Heart left ventricle (tissue), 16 donors: ENCODE measurements around the gene LRPPRC. TPM values are rescaled to one million over a fixed set of nuclear protein-coding genes. Genes with fewer than 3 reads are reported as not detected.

Experiments used
- ATAC-seq, 4 donors: fragments of 200-7000 bp; cut with Tn5 transposase; one replicate each; pipeline ENCODE4 v1.9.1; 2020 to 2022; ENCODE audit warnings: moderate library complexity in 4 of 4, mild to moderate bottlenecking in 3 of 4, moderate number of reproducible peaks in 1 of 4
- DNase-seq, 5 donors: peaks; one replicate each; pipeline ENCODE4 v3.0.0-alpha.2; 2020
- H3K27ac ChIP-seq, 12 donors: fragments of 200-600 bp; sonication (generic) in 4 of 12; one replicate each; pipeline versions ENCODE4 v1.5.0 to v1.8.0; 2016 to 2022; ENCODE audit warnings: mild to moderate bottlenecking in 2 of 12
- H3K27me3 ChIP-seq, 9 donors: fragments of 200-600 bp; sonication (generic) in 2 of 9; one replicate each; pipeline versions ENCODE4 v1.5.1 to v1.8.0; 2016 to 2022; ENCODE audit warnings: mild to moderate bottlenecking in 3 of 9
- H3K36me3 ChIP-seq, 9 donors: fragments of 200-600 bp; sonication (generic) in 2 of 9; one replicate each; pipeline versions ENCODE4 v1.5.0 to v1.8.0; 2018 to 2022; ENCODE audit warnings: mild to moderate bottlenecking in 2 of 9
- H3K4me1 ChIP-seq, 12 donors: fragments of 200-600 bp; sonication (generic) in 4 of 12; one replicate each; pipeline versions ENCODE4 v1.5.0 to v1.8.0; 2016 to 2022; ENCODE audit warnings: mild to moderate bottlenecking in 3 of 12
- H3K4me3 ChIP-seq, 12 donors: fragments of 200-600 bp; sonication (generic) in 4 of 12; one replicate each; pipeline versions ENCODE4 v1.5.0 to v1.8.0; 2017 to 2022; ENCODE audit warnings: mild to moderate bottlenecking in 9 of 12, moderate library complexity in 4 of 12
- H3K9me3 ChIP-seq, 12 donors: fragments of 200-600 bp; sonication (generic) in 4 of 12; one replicate each; pipeline versions ENCODE4 v1.5.0 to v1.8.0; 2016 to 2022; ENCODE audit warnings: mild to moderate bottlenecking in 1 of 12
- POLR2A ChIP-seq, 2 donors: fragments of 450-650 bp; IDR thresholded peaks; one replicate each; pipeline ENCODE4 v1.6.1; 2017; ENCODE audit warnings: antibody characterized with exemption in 2 of 2, mild to moderate bottlenecking in 2 of 2, moderate library complexity in 2 of 2
- WGBS, 4 donors: extraction: QIAGEN DNeasy Blood & Tissue Kit in 2 of 4; methylation state at CpG; one replicate each; pipeline versions ENCODE4 v1.1.5 to v1.1.7; 2013 to 2018; 5-methylcytosine and 5-hydroxymethylcytosine counted together
- intact Hi-C, 10 donors: fragments of 100-400 bp; cut with DNase I; formaldehyde crosslinking; loops; one replicate each; pipeline versions ENCODE4 v1.11.1 to v1.14.2; 2022
- polyA plus RNA-seq, 2 donors: library from polyadenylated mRNA; stranded (reverse); fragments of 200-250 nt; gene quantifications; one replicate each; pipeline ENCODE4 v1.2.3, GENCODE V29; 2013
- total RNA-seq, 9 donors: library from RNA; depleted of rRNA in 2 of 9; stranded (reverse); fragments of >200 nt in 2 of 9; fragmentation: NEBNext Ultra II Directional in 3 of 9; extraction: Animal tissue kit (Norgen Biotek cat#: 25700) in 3 of 9; gene quantifications; one replicate each; pipeline versions ENCODE4 v1.1.0 to v1.2.4, GENCODE V29; 2016 to 2023
- TF ChIP-seq, protein P1 (sequence below), 12 donors: fragments of 200-600 bp; sonication (generic) in 4 of 12; IDR thresholded peaks; one replicate each; pipeline versions ENCODE4 v1.5.0 to v1.8.0; 2018 to 2022; ENCODE audit warnings: antibody characterized with exemption in 12 of 12, mild to moderate bottlenecking in 5 of 12
- donor health status: ischemic (EF 13 %, LVEDD 7.1; RV severe dilation, severe dysfunction).
- donor health status: healthy with polysubstance abuse.
- donor health status: DM: no; HTN: yes; CAD: no.
- donor health status: DM: no; HTN: no; CAD: no.
- donor health status: ischemic (EF 25% LVEDD 6.9; RV normal size, moderate dysfunction).
- donor health status: ischemic (EF 25% LVEDD 5.7; RV mildly dilated, moderate dysfunction).
- donor health status: healthy.
- donor health status: DM: yes; HTN: yes; CAD: no.
- donor health status: ischemic (EF 35%, LVEDD 5.7; RV mildly dilated, moderate dysfunction).
- donor health status: nonischemic (EF 11% LVEDD 7.7; RV severe dilation, severe dysfunction).
- donor health status: DM: yes; HTN: yes; CAD: no.
- donor health status: PGD.
- donor health status: ischemic (EF 29% LVEDD 5.4; RV normal size, mild dysfunction).
- donor health status: nonischemic (EF 23%, LVEDD 6.1; RV moderate dilation, normal function).

The LRPPRC gene
- total and polyA plus RNA-seq, 11 donors, result 23.2 to 117 (median 88.0) TPM

DNA sequence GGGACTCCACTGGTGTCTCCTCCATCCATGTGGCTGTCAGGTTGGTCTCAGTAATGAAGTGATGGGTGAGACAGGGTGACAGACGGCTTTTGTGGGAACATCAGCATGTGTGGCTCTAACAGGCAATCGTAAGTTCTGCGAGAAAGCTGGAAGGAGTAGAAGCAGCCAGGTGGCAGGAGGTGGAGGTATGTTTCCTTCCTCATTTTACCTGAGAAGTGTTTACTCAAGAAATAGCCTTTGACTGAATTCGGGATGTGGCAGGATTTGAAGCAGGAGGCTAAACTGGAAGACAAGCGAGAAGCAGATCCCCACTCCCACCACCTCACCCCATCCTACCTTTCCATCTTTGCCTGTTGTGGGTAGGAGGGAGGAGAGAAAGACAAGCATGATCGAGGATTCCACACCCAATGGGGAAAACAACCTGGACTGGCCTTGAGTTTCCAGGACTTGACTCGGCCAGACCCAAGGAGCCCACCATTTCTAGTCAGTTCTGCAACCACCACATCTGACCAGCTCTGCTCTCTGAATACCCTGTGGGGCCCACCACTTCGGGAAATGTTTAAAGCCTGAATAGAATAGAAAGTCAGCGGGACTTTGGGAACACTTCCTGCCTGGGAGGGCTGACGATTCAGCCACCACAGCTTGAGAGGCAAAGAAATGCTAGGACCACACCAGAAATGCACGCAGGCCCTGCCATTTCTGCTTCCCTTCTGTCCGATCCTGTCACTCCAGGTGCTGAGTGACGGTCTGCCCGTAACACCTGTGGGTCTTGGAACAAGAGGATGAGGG, 155.8 kb downstream of the LRPPRC start:
- peaks cover 0 to 4% (median 0%) of the 10 kb centered on the region in 9 donors for H3K27me3 ChIP-seq
- H3K27ac ChIP-seq, result no peak overlapping the region
- 81 to 85% (median 83%) methylated on average over 14 of the region's 14 CpGs for WGBS, 4 donors
- ATAC-seq (no peak), DNase-seq (no peak)
- TF ChIP-seq, protein P1, sequence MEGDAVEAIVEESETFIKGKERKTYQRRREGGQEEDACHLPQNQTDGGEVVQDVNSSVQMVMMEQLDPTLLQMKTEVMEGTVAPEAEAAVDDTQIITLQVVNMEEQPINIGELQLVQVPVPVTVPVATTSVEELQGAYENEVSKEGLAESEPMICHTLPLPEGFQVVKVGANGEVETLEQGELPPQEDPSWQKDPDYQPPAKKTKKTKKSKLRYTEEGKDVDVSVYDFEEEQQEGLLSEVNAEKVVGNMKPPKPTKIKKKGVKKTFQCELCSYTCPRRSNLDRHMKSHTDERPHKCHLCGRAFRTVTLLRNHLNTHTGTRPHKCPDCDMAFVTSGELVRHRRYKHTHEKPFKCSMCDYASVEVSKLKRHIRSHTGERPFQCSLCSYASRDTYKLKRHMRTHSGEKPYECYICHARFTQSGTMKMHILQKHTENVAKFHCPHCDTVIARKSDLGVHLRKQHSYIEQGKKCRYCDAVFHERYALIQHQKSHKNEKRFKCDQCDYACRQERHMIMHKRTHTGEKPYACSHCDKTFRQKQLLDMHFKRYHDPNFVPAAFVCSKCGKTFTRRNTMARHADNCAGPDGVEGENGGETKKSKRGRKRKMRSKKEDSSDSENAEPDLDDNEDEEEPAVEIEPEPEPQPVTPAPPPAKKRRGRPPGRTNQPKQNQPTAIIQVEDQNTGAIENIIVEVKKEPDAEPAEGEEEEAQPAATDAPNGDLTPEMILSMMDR (IDR thresholded peaks at IDR 0.05), result no peak
- TF ChIP-seq POLR2A (IDR thresholded peaks at IDR 0.05), result no peak
- no peaks in the 10 kb centered on the region for H3K4me1 ChIP-seq
- intact Hi-C loops, result no loop called here
- no peaks in the 10 kb centered on the region for H3K36me3 ChIP-seq
- no peaks in the 10 kb centered on the region for H3K9me3 ChIP-seq
- H3K4me3 ChIP-seq, result no peak overlapping the region

DNA sequence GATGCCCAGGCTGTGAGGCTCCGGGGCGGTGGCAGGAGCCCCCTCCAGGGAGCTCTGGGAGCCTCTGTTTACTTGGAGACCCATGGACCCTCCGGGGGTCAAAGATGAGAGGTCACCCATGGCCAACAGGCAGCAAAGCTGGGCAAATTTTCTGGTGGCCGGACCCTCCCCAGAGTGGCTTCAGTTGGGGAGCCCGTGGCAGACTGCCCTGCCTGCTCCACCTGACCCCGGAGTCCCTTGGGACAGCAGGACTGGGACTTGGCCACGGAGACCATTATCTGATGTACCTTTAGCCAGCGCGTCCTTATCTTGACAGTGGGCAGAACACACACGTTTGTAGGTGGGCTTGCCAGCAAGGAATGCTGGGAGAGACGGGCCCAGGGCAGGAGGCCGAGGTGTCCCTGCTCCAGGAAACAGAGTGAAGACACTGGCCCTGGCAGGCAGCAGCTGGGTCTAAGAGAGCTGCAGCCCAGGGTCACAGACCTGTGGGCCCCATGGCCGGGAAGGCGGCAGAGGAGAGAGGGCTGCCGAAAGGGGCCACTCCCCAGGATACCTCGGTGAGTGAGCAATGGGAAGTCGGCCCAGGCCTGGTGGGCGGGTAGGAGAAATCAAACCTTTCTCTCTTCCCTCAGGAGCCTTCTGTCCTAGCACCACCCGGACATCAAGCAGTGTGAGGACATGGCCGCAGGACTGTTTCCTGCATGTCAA, 157.1 kb downstream of the LRPPRC start, which contains the start of the genes ABCG5 and ABCG8:
Gene ABCG5 (minus strand): TSS at position 280 of the 708 bp plus-strand sequence. CDS start 160 bp downstream, at position 120.
Gene ABCG8 (plus strand): TSS at position 412 of the 708 bp plus-strand sequence. CDS start 83 bp downstream, at position 495.
- Histone ChIP-seq H3K36me3 (no peaks in the 10 kb centered on the region), H3K27ac (no peak within 1 kb of the TSS), H3K4me1 (no peaks in the 10 kb centered on the region), H3K27me3 (peaks cover 0 to 4% (median 0%) of the 10 kb centered on the region in 9 donors), H3K4me3 (no peak within 1 kb of the TSS), H3K9me3 (no peaks in the 10 kb centered on the region)
- WGBS, 4 donors, result 65 to 75% (median 71%) methylated on average over 13 to 20 of the region's 20 CpGs
- ATAC-seq (peak in 1 of 4 donors; percentile 13), DNase-seq (no peak)
- TF ChIP-seq, protein P1 (IDR thresholded peaks at IDR 0.05), result no peak
- TF ChIP-seq POLR2A (IDR thresholded peaks at IDR 0.05), result no peak
- intact Hi-C loops, result no loop called here

DNA sequence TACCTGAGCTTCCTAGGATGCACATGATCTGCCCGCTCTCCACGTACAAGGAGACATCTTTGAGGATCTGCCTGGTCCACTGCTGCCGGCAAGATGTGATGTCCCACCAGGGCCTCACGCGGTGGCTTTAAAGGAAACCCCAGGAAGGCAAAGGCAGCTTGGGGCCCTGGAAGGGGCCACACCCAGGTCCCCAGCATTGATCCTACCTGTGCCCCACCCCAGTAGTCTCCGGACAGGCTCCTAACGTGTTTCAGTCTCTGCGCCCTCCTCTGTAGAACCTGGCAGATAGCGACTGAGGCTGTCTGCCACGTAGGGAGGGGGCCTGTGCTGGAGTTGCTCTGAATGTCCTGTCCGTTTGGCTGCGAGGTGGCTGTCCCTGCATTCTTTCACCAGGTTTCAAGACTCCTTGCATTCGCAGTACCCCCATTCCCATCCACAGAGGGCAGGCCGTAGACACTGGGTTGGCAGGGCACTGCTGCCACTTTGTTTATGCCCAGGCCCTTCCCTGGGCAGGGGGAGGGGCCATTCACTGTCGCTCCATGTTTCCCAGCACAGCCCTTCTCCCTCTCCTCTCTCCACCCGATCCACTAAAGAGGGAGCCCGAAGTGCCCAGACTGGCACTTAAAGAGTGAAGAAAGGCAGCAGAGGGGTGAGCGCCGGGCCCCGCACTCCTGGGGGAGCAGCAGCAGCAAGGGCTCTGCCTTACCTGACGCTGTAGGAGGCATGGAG, 157.8 kb downstream of the LRPPRC start:
- WGBS, 4 donors, result 84 to 91% (median 87%) methylated on average over 21 of the region's 21 CpGs
- no peaks in the 10 kb centered on the region for H3K9me3 ChIP-seq

More for the DNA sequence above, 157.8 kb downstream of the LRPPRC start:
- TF ChIP-seq, protein P1 (IDR thresholded peaks at IDR 0.05), result no peak
- no peak for TF ChIP-seq POLR2A (IDR thresholded peaks at IDR 0.05)
- peaks cover 0 to 6% (median 0%) of the 10 kb centered on the region in 9 donors for H3K27me3 ChIP-seq
- H3K4me1 ChIP-seq, result no peaks in the 10 kb centered on the region
- intact Hi-C loops, result no loop called here
- DNase-seq (no peak), ATAC-seq (no peak)
- no peak overlapping the region for H3K4me3 ChIP-seq
- no peak overlapping the region for H3K27ac ChIP-seq
- no peaks in the 10 kb centered on the region for H3K36me3 ChIP-seq
